ENCODE measurements around the gene FRY.

FRY gene

DNA sequence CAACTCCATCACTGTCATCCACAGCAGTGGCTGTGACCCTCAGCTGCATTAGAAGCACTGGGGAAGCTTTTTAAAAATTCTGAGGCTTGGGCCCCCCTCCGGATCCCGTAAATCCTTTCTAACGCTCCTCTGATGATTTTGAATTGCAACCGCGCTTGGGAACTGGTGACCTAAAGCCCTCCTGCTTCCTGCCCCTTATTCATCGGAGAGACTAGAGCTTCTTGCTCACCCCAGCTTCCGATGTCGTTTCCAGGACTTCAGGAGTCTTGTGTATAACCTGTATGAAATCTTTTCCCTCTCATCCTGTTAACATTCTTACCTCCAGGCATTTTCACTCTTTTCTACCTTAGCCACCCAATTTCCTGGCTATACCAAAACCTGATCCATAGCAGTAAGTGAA lies 268.8 kb downstream of the FRY start:
- no peak for DNase-seq (ENCODE audit: low read depth)
- in situ Hi-C loops (cut with HindIII; ENCODE audit: low sequenced_read_pairs): no loop called here
- no peak for TF ChIP-seq CTCF (IDR thresholded peaks at IDR 0.05; ENCODE audit: low read depth, low read length, missing control alignments)
- H3K4me3 ChIP-seq (ENCODE audit: low read depth, low read length): no peak overlapping the region

DNA sequence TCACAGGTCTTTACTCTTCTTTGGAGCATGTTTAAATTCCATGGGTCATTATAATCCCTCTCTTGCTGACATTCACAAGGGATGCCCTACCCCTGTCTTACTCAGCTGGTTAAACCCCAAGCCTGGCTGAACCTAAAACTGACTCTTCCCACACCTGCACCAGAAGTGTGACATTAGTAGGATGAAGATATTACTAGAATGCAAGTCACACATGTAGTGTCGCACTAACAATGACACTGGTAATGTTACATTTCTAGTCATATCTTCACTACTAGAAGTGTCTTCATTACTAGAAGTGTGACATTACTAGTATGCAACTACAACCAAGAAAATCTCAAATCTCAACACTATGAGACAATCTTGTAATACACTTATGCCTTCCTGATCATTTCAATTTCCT lies 269.3 kb downstream of the FRY start:
- H3K4me3 ChIP-seq (ENCODE audit: low read depth, low read length): no peak overlapping the region
- TF ChIP-seq CTCF (IDR thresholded peaks at IDR 0.05; ENCODE audit: low read depth, low read length, missing control alignments): no peak
- in situ Hi-C loops (cut with HindIII; ENCODE audit: low sequenced_read_pairs): no loop called here
- DNase-seq (ENCODE audit: low read depth): no peak

DNA sequence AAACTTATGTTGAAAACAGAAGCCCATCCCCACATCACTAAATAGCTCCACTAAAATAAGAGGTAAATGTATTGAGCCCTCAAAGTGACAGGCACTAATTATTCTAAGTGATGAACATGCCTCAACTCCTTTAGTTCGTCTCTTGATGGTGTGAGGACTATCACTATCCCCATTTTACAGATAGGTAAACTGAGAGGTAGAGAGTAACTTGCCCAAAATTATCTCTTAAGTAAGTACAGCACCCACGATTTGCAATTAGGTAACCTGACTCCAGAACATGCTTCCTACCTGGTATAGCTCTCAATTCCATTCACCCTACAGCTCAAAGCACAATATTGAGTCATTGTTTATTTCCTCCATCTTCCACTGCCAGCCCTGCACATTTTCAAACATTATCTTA lies 270.9 kb downstream of the FRY start:
- no peak for DNase-seq (ENCODE audit: low read depth)
- no peak for TF ChIP-seq CTCF (IDR thresholded peaks at IDR 0.05; ENCODE audit: low read depth, low read length, missing control alignments)
- H3K4me3 ChIP-seq (ENCODE audit: low read depth, low read length): no peak overlapping the region
- in situ Hi-C loops (cut with HindIII; ENCODE audit: low sequenced_read_pairs): no loop called here

- TF ChIP-seq CTCF (IDR thresholded peaks at IDR 0.05; ENCODE audit: low read depth, low read length, missing control alignments): no peak
- in situ Hi-C loops (cut with HindIII; ENCODE audit: low sequenced_read_pairs): no loop called here
- DNase-seq (ENCODE audit: low read depth): no peak
- no peak overlapping the region for H3K4me3 ChIP-seq (ENCODE audit: low read depth, low read length)
Observed at GRCh38 chr13:32305646-32306045, 274.1 kb downstream of the FRY start.

DNA sequence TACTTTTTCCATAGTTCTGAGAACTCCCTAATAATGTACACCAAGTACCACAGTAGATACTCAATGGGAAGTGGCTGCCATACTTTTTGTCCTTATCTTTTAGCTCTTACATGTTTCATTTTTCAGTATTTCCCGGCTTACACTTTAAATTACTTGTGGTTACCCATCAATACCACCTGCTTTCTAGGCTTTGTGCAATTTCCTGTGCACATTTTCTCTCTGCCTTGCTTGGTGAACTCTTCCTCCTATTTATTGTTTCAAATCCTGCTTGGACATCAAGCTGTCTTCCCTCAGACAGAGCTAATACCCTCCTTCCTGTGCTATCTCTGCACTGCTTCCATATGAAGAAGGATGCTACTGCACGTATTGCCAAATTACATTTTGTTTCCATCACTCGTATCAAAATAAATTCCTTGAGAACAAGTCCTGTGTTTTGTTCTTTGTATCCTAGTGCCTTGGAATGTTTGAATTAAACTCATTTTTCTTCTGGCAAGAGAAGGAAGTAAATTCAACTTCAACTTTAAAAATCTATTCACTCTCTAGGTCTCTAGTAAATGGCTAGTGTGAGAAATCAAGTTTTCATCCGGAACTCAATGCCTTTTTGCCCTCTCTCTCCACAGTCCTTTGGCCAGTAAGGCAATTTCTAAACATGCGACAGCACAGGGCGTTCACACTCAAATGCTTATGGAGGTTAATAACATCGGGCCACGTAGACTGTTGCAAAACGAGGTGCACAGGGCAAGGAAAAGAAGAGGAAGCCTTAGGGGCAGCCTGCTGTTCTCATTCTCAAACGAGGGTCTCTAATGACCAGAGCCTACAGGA lies 277.9 kb downstream of the FRY start:
- no peak for DNase-seq (ENCODE audit: low read depth)
- in situ Hi-C loops (cut with HindIII; ENCODE audit: low sequenced_read_pairs): no loop called here
- no peak overlapping the region for H3K4me3 ChIP-seq (ENCODE audit: low read depth, low read length)

GRCh38 chr13:32310134-32310706 lies 278.6 kb downstream of the FRY start:
- peak; percentile 42 for DNase-seq (ENCODE audit: low read depth)
- in situ Hi-C loops (cut with HindIII; ENCODE audit: low sequenced_read_pairs): no loop called here
- peak; percentile 67 for TF ChIP-seq CTCF (IDR thresholded peaks at IDR 0.05; ENCODE audit: low read depth, low read length, missing control alignments)
- H3K4me3 ChIP-seq (ENCODE audit: low read depth, low read length): no peak overlapping the region

More for the DNA sequence above, 277.9 kb downstream of the FRY start:
- TF ChIP-seq CTCF (IDR thresholded peaks at IDR 0.05; ENCODE audit: low read depth, low read length, missing control alignments): no peak

Measured in astrocyte of the cerebellum (primary cell).